ENCODE data around the gene LTA4H. TPM values are rescaled to one million over a fixed set of nuclear protein-coding genes. Genes with fewer than 3 reads are reported as not detected.

The LTA4H gene
- total RNA-seq, 1 donor from 2014 or later = 117 TPM

DNA sequence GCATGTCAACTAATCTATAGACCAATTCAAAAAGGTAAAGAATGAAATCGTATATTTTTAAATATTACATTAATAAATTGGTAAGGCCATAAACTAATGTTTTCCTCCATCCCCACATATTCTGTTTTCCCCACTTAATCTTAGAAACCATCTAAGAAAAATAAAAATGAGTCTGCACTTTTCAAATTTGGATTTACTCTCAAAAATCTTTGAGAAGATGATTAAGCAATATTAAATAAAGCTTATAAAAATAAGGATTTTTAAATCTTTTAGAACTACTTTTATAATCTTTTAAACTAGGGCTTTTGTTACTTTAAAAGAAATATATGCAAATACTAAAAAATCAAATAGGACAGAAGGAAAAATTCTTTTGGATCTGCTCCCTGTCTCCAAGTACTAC lies 28.7 kb downstream of the LTA4H start:
- Mint-ChIP-seq H3K36me3 (peaks cover 18% of the 10 kb centered on the region), H3K4me3 (no peak overlapping the region), H3K27me3 (no peaks in the 10 kb centered on the region), H3K27ac (no peak overlapping the region), H3K9me3 (no peaks in the 10 kb centered on the region), H3K4me1 (ENCODE audit: unreplicated experiment) (no peaks in the 10 kb centered on the region)
- no peak for DNase-seq (ENCODE audit: extremely low spot score, unreplicated experiment)
- TF ChIP-seq, protein P1, sequence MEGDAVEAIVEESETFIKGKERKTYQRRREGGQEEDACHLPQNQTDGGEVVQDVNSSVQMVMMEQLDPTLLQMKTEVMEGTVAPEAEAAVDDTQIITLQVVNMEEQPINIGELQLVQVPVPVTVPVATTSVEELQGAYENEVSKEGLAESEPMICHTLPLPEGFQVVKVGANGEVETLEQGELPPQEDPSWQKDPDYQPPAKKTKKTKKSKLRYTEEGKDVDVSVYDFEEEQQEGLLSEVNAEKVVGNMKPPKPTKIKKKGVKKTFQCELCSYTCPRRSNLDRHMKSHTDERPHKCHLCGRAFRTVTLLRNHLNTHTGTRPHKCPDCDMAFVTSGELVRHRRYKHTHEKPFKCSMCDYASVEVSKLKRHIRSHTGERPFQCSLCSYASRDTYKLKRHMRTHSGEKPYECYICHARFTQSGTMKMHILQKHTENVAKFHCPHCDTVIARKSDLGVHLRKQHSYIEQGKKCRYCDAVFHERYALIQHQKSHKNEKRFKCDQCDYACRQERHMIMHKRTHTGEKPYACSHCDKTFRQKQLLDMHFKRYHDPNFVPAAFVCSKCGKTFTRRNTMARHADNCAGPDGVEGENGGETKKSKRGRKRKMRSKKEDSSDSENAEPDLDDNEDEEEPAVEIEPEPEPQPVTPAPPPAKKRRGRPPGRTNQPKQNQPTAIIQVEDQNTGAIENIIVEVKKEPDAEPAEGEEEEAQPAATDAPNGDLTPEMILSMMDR (conservative IDR thresholded peaks at IDR 0.05) = no peak

DNA sequence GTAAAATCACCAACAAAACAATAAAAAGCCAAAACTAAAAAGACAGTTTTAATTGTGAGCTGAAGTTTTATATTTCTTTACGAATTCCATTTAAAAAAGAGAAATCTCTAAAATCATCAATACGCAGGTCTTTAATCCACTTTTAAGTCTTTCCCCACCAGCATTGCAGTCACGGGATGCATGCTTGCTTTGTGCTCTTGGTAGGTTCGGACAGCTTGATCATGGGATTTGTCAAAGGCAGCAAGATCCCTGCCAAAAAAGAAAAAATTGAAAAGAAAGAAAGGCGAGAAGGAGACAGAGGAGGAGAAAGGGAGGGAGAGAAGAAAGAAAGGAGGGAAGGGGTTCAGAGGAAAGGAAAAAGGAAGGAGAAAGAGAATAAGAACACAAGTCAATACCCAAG lies 34.5 kb downstream of the LTA4H start:
- DNase-seq (ENCODE audit: extremely low spot score, unreplicated experiment) = no peak
- no peak overlapping the region for H3K27ac Mint-ChIP-seq

DNA sequence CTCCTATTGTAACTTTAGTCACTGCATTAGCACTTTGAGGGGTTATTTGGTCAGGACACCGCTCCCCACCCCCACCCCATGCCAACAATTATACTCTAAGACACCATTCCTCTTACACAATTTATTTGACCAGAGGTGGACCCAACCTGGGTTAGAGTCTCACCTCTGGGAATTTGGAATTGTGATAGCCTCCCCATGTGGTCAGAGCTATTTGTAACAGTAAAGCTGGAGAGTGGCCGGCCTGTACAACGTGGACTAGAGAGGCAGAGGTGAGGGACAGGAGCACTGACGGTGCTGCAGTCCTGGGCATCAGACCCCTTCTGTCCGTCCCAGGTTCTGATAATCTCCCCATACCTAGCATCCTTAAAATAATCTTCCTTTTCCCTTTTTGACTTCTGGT lies 35.9 kb downstream of the LTA4H start:
- DNase-seq (ENCODE audit: extremely low spot score, unreplicated experiment) = no peak
- H3K36me3 Mint-ChIP-seq = peaks cover 9% of the 10 kb centered on the region
- H3K9me3 Mint-ChIP-seq = no peaks in the 10 kb centered on the region
- no peak overlapping the region for H3K27ac Mint-ChIP-seq
- no peaks in the 10 kb centered on the region for H3K27me3 Mint-ChIP-seq
- TF ChIP-seq, protein P1 (conservative IDR thresholded peaks at IDR 0.05) = no peak
- H3K4me1 Mint-ChIP-seq (ENCODE audit: unreplicated experiment) = no peaks in the 10 kb centered on the region
- H3K4me3 Mint-ChIP-seq = no peak overlapping the region

More for the DNA sequence above, 34.5 kb downstream of the LTA4H start:
- TF ChIP-seq, protein P1 (conservative IDR thresholded peaks at IDR 0.05) = no peak
- Mint-ChIP-seq H3K4me1 (ENCODE audit: unreplicated experiment) (no peaks in the 10 kb centered on the region), H3K27me3 (no peaks in the 10 kb centered on the region), H3K36me3 (peaks cover 19% of the 10 kb centered on the region), H3K9me3 (no peaks in the 10 kb centered on the region), H3K4me3 (no peak overlapping the region)

DNA sequence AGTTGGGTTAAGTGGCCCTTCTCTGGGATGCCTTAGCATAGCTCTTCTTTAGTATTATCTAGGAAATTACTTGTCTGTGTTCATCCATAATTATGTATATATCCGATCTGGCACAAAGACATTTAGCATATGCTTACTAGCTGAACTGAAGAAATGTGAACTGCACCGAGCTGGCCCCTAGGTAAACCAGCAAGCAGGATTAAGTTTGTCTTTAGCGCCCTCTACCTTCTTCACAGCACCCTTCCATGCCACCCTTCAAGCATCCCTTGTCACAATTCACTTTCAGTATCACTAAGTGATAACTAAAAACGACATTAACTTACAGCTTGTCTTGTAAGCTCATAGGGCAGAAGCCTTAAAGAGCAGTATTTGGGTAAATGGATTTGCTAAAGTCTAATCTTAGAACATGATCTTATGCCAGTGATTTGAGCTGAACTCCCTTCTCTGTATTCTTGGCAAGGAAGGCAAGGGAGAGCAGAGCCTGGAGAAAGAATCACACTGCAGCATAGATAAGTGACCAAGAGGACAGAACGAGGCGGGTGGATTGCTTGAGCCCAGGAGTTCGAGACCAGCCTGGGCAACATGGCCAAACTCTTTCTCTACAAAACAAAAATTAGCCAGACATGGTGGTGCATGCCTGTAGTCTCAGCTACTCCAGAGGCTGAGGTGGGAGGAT lies 36.6 kb downstream of the LTA4H start:
- Mint-ChIP-seq H3K4me1 (ENCODE audit: unreplicated experiment) (no peaks in the 10 kb centered on the region), H3K9me3 (no peaks in the 10 kb centered on the region), H3K4me3 (no peak overlapping the region), H3K27ac (no peak overlapping the region), H3K27me3 (no peaks in the 10 kb centered on the region), H3K36me3 (peaks cover 9% of the 10 kb centered on the region)
- TF ChIP-seq, protein P1 (conservative IDR thresholded peaks at IDR 0.05) = peak; percentile 78
- DNase-seq (ENCODE audit: extremely low spot score, unreplicated experiment) = no peak

DNA sequence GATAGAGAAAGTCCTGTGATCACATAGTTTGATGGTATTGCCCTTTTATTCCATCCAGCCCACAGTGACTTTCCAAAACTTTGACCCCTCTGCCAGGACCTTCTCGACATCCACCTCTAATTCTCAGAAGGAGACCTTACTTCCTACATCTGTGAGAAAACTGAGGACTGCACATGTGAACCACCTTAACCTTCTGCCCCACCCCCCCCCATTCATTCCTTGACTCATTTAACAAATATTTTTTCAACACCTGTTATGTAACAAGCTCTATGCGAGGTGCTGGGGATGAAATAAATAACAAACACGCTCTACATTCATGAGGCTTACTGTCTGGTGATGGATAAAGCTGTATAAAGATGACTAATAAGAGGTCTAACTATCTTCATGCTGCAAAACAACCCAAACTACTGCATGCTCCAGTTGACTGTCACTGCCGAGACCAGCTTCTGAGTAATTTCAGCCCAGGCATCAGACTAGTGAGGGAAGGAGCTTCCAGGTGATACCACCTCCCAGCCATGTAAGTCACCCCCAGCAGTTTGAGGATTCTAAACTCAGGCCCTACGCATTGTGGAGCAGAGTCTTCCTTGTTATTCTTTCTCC lies 37.4 kb downstream of the LTA4H start:
- DNase-seq (ENCODE audit: extremely low spot score, unreplicated experiment) = no peak
- Mint-ChIP-seq H3K4me1 (ENCODE audit: unreplicated experiment) (no peaks in the 10 kb centered on the region), H3K27me3 (peaks cover 2% of the 10 kb centered on the region), H3K9me3 (no peaks in the 10 kb centered on the region), H3K4me3 (no peak overlapping the region), H3K27ac (no peak overlapping the region), H3K36me3 (peaks cover 9% of the 10 kb centered on the region)
- TF ChIP-seq, protein P1 (conservative IDR thresholded peaks at IDR 0.05) = no peak
